ENCODE data around the gene GRAMD2B. TPM values are rescaled to one million over a fixed set of nuclear protein-coding genes. Genes with fewer than 3 reads are reported as not detected.

Gene GRAMD2B
- total RNA-seq, 1 experiment from 2014 or later, result 7.2 TPM

GRCh38 chr5:126464016-126464415 lies 40.8 kb downstream of the GRAMD2B start (continued):
- TF ChIP-seq ZBTB33 (IDR thresholded peaks at IDR 0.05; ENCODE audit: extremely low read depth, insufficient replicate concordance, low read length) (no peak), ELF1 (IDR thresholded peaks at IDR 0.05; ENCODE audit: borderline replicate concordance, low read depth) (no peak)

- no peaks in the 10 kb centered on the region for H3K27me3 ChIP-seq (ENCODE audit: insufficient read depth, low read length)
- ChIA-PET POLR2A (no interaction called here), CTCF (no interaction called here), RAD21 (ENCODE audit: low non-redundant PET in 1 of 2, low total read pairs in 2 of 2, uncharacterized antibody in 2 of 2, unreplicated experiment in 2 of 2) (no interaction called here)
- no peaks in the 10 kb centered on the region for H3K79me2 ChIP-seq (ENCODE audit: insufficient read depth, low read length)
- H3K27ac ChIP-seq (ENCODE audit: low read depth, low read length), result no peak overlapping the region
- intact Hi-C loops (cut with micrococcal nuclease), result no loop called here
- no peaks in the 10 kb centered on the region for H3K36me3 ChIP-seq (ENCODE audit: control insufficient read depth in 1 of 2, insufficient read depth in 2 of 2, low read length in 2 of 2)
- H3K4me3 ChIP-seq (replicated peaks in 1 of 2; ENCODE audit: low read depth in 1 of 2, low read length in 2 of 2), result no peak overlapping the region
- no peaks in the 10 kb centered on the region for H3K9me2 ChIP-seq (ENCODE audit: insufficient read depth)
- ATAC-seq (no peak), DNase-seq (ENCODE audit: low read depth, low spot score) (no peak)
- TF ChIP-seq RAD21 (IDR thresholded peaks at IDR 0.05; ENCODE audit: low read depth) (no peak), SIN3A (IDR thresholded peaks at IDR 0.05; ENCODE audit: low read depth) (no peak), FOSL1 (IDR thresholded peaks at IDR 0.05; ENCODE audit: low read depth) (no peak), POLR2AphosphoS5 (IDR thresholded peaks at IDR 0.05; ENCODE audit: low read depth, low read length) (no peak), MAX (IDR thresholded peaks at IDR 0.05) (no peak)
- H2AFZ ChIP-seq (ENCODE audit: low read depth, low read length, poor library complexity, severe bottlenecking), result no peak overlapping the region
- no peaks in the 10 kb centered on the region for H4K20me1 ChIP-seq (ENCODE audit: insufficient read depth)
- no peak overlapping the region for H3K9ac ChIP-seq (ENCODE audit: low read length)
- no TSS peak for BruUV-seq (replicated peaks)
- no peak overlapping the region for H3K4me2 ChIP-seq (ENCODE audit: low read length)
- no peaks in the 10 kb centered on the region for H3K9me3 ChIP-seq (ENCODE audit: control insufficient read depth in 1 of 2, insufficient read depth in 1 of 2, low read depth in 1 of 2, low read length in 2 of 2)
- H3K4me1 ChIP-seq (ENCODE audit: control insufficient read depth in 1 of 2, insufficient read depth in 2 of 2, low read length in 2 of 2), result peaks cover 2 to 5% of the 10 kb centered on the region in 2 experiments; a peak in 3 of 4 replicates
Observed at GRCh38 chr5:126464959-126465358, 41.8 kb downstream of the GRAMD2B start.
